Measurements from ENCODE around the gene MOB2.

The MOB2 gene

GRCh38 chr11:1496761-1497095 is 10.1 kb upstream of the MOB2 start:
- H3K9ac ChIP-seq (ENCODE audit: low read depth, low read length, poor library complexity, severe bottlenecking) = no peak overlapping the region
- TF ChIP-seq CTCF (conservative IDR thresholded peaks at IDR 0.05; ENCODE audit: low read length) (no peak), EZH2phosphoT487 (IDR thresholded peaks at IDR 0.05; ENCODE audit: borderline replicate concordance) (no peak)
- H3K4me1 ChIP-seq (ENCODE audit: insufficient read depth, low read length, poor library complexity, severe bottlenecking) = peaks cover 3% of the 10 kb centered on the region
- H3K79me2 ChIP-seq (ENCODE audit: insufficient read depth, low read length) = peaks cover 69% of the 10 kb centered on the region; the same call in 1 of the 2 replicates
- no peaks in the 10 kb centered on the region for H3K9me2 ChIP-seq (replicated peaks; ENCODE audit: low read depth, low read length)
- H3K36me3 ChIP-seq (ENCODE audit: insufficient read depth, low read length) = no peaks in the 10 kb centered on the region
- H2AFZ ChIP-seq (ENCODE audit: low read length) = no peak overlapping the region
- no peaks in the 10 kb centered on the region for H3F3A ChIP-seq (ENCODE audit: low read depth)
- no peaks in the 10 kb centered on the region for H3K27me3 ChIP-seq (ENCODE audit: insufficient read depth, low read length, poor library complexity, severe bottlenecking)
- H4K20me1 ChIP-seq (ENCODE audit: insufficient read depth, low read length, poor library complexity, severe bottlenecking) = peaks cover 4% of the 10 kb centered on the region
- H3K4me3 ChIP-seq (ENCODE audit: low read length, poor library complexity, severe bottlenecking) = no peak overlapping the region
- no peak overlapping the region for H3K4me2 ChIP-seq (ENCODE audit: low read depth, low read length, poor library complexity, severe bottlenecking)
- no peaks in the 10 kb centered on the region for H3K9me3 ChIP-seq (ENCODE audit: insufficient read depth, low read depth, low read length)

GRCh38 chr11:1496091-1496760 is 9.6 kb upstream of the MOB2 start:
- H3K27me3 ChIP-seq (ENCODE audit: insufficient read depth, low read length, poor library complexity, severe bottlenecking) = no peaks in the 10 kb centered on the region
- H3K9me3 ChIP-seq (ENCODE audit: insufficient read depth, low read depth, low read length) = no peaks in the 10 kb centered on the region
- H3F3A ChIP-seq (ENCODE audit: low read depth) = no peaks in the 10 kb centered on the region
- TF ChIP-seq CTCF (conservative IDR thresholded peaks at IDR 0.05; ENCODE audit: low read length) (no peak), EZH2phosphoT487 (IDR thresholded peaks at IDR 0.05; ENCODE audit: borderline replicate concordance) (no peak)
- H3K9me2 ChIP-seq (replicated peaks; ENCODE audit: low read depth, low read length) = no peaks in the 10 kb centered on the region
- no peak overlapping the region for H2AFZ ChIP-seq (ENCODE audit: low read length)
- H3K4me3 ChIP-seq (ENCODE audit: low read length, poor library complexity, severe bottlenecking) = no peak overlapping the region
- H3K4me1 ChIP-seq (ENCODE audit: insufficient read depth, low read length, poor library complexity, severe bottlenecking) = peaks cover 3% of the 10 kb centered on the region
- H3K36me3 ChIP-seq (ENCODE audit: insufficient read depth, low read length) = no peaks in the 10 kb centered on the region
- H3K79me2 ChIP-seq (ENCODE audit: insufficient read depth, low read length) = peaks cover 70% of the 10 kb centered on the region; the same call in 1 of the 2 replicates
- no peak overlapping the region for H3K4me2 ChIP-seq (ENCODE audit: low read depth, low read length, poor library complexity, severe bottlenecking)
- peaks cover 4% of the 10 kb centered on the region for H4K20me1 ChIP-seq (ENCODE audit: insufficient read depth, low read length, poor library complexity, severe bottlenecking)
- no peak overlapping the region for H3K9ac ChIP-seq (ENCODE audit: low read depth, low read length, poor library complexity, severe bottlenecking)

- Histone ChIP-seq H4K20me1 (ENCODE audit: insufficient read depth, low read length, poor library complexity, severe bottlenecking) (peaks cover 4% of the 10 kb centered on the region), H3F3A (ENCODE audit: low read depth) (no peaks in the 10 kb centered on the region), H3K4me2 (ENCODE audit: low read depth, low read length, poor library complexity, severe bottlenecking) (no peak overlapping the region), H3K36me3 (ENCODE audit: insufficient read depth, low read length) (no peaks in the 10 kb centered on the region), H3K9me2 (replicated peaks; ENCODE audit: low read depth, low read length) (no peaks in the 10 kb centered on the region), H3K79me2 (ENCODE audit: insufficient read depth, low read length) (peaks cover 76% of the 10 kb centered on the region; the same call in 1 of the 2 replicates), H3K4me1 (ENCODE audit: insufficient read depth, low read length, poor library complexity, severe bottlenecking) (peaks cover 3% of the 10 kb centered on the region), H3K9ac (ENCODE audit: low read depth, low read length, poor library complexity, severe bottlenecking) (no peak overlapping the region), H3K9me3 (ENCODE audit: insufficient read depth, low read depth, low read length) (no peaks in the 10 kb centered on the region), H2AFZ (ENCODE audit: low read length) (no peak overlapping the region), H3K27me3 (ENCODE audit: insufficient read depth, low read length, poor library complexity, severe bottlenecking) (no peaks in the 10 kb centered on the region), H3K4me3 (ENCODE audit: low read length, poor library complexity, severe bottlenecking) (no peak overlapping the region)
- no peak for TF ChIP-seq EZH2phosphoT487 (IDR thresholded peaks at IDR 0.05; ENCODE audit: borderline replicate concordance)
- no peak for TF ChIP-seq CTCF (conservative IDR thresholded peaks at IDR 0.05; ENCODE audit: low read length)
Measured at GRCh38 chr11:1494650-1495049, 8.1 kb upstream of the MOB2 start.
